HG02870 (cell line): ENCODE results near the gene TEP1.
A peak's percentile ranks its signal among the peaks of the same experiment; 100 is the strongest.
"Not testable (repeated sequence)": the region's sequence is repeated elsewhere in the genome, so short reads cannot be mapped to it uniquely, and the experiment has no call there.

Experiments used
- ATAC-seq: cut with Tn5 transposase; IDR thresholded peaks from one replicate; pipeline ENCODE4 v1.9.1; 2021; ENCODE audit warnings: mild to moderate bottlenecking, moderate library complexity; ENCODE audit not compliant: unreplicated experiment

The TEP1 gene

GRCh38 chr14:20391505-20391904, 21.8 kb downstream of the TEP1 start:
- no peak for ATAC-seq

GRCh38 chr14:20388159-20388558, 25.1 kb downstream of the TEP1 start:
- ATAC-seq = no peak

GRCh38 chr14:20387576-20387975, 25.7 kb downstream of the TEP1 start:
- peak; percentile 77 for ATAC-seq

- ATAC-seq = no peak
Measured at GRCh38 chr14:20386276-20386855, 26.9 kb downstream of the TEP1 start.

- ATAC-seq = no peak
Measured at GRCh38 chr14:20384886-20385285, 28.4 kb downstream of the TEP1 start.

GRCh38 chr14:20384321-20384720, 29.0 kb downstream of the TEP1 start:
- no peak for ATAC-seq

GRCh38 chr14:20383636-20384035, 29.7 kb downstream of the TEP1 start:
- ATAC-seq = no peak

GRCh38 chr14:20383032-20383431, 30.3 kb downstream of the TEP1 start:
- ATAC-seq = no peak

GRCh38 chr14:20382526-20382925, 30.8 kb downstream of the TEP1 start:
- ATAC-seq = no peak

- no peak for ATAC-seq
Measured at GRCh38 chr14:20381341-20381740, 32.0 kb downstream of the TEP1 start.

GRCh38 chr14:20380681-20381080, 32.6 kb downstream of the TEP1 start:
- ATAC-seq = no peak

GRCh38 chr14:20379743-20380142, 33.6 kb downstream of the TEP1 start:
- no peak for ATAC-seq

GRCh38 chr14:20377171-20377570, 36.1 kb downstream of the TEP1 start:
- ATAC-seq = no peak

- ATAC-seq = no peak
Measured at GRCh38 chr14:20376071-20376588, 37.2 kb downstream of the TEP1 start.

- ATAC-seq = no peak
Measured at GRCh38 chr14:20375471-20375870, 37.8 kb downstream of the TEP1 start.

- ATAC-seq = no peak
Measured at GRCh38 chr14:20372796-20373195, 40.5 kb downstream of the TEP1 start.

GRCh38 chr14:20365928-20366327, 47.4 kb downstream of the TEP1 start:
- ATAC-seq = no peak

GRCh38 chr14:20358474-20358873, 54.8 kb downstream of the TEP1 start:
- ATAC-seq = not testable (repeated sequence)

- no peak for ATAC-seq
Measured at GRCh38 chr14:20356422-20356821, 56.9 kb downstream of the TEP1 start.

GRCh38 chr14:20350860-20351259, 62.4 kb downstream of the TEP1 start:
- no peak for ATAC-seq

GRCh38 chr14:20350282-20350681, 63.0 kb downstream of the TEP1 start:
- ATAC-seq = no peak

- no peak for ATAC-seq
Measured at GRCh38 chr14:20347747-20348146, 65.6 kb downstream of the TEP1 start.

- no peak for ATAC-seq
Measured at GRCh38 chr14:20346713-20347112, 66.6 kb downstream of the TEP1 start.
